Spleen (tissue), 11 donors: ENCODE measurements around the gene IL17REL. TPM values are rescaled to one million over a fixed set of nuclear protein-coding genes. Genes with fewer than 3 reads are reported as not detected.

Source experiments
- DNase-seq: peaks from one replicate; pipeline ENCODE4 v3.0.0-alpha.2; 2020
- H3K27ac ChIP-seq, 8 donors: fragments of 200-600 bp; sonication (generic) in 7 of 8; 1 replicate in 4 of 8; 2 replicates in 4 of 8; pipeline versions ENCODE4 v1.5.0 to v1.8.0; 2016 to 2021; ENCODE audit warnings: inconsistent platforms in 4 of 8, mild to moderate bottlenecking in 4 of 8, moderate library complexity in 1 of 8
- H3K27me3 ChIP-seq, 7 donors: fragments of 200-600 bp; sonication (generic) in 6 of 7; replicated peaks in 1 of 7; 1 replicate in 4 of 7; 2 replicates in 3 of 7; pipeline versions ENCODE4 v1.5.0 to v1.8.0; 2016 to 2021; ENCODE audit warnings: inconsistent platforms in 3 of 7, mild to moderate bottlenecking in 1 of 7
- H3K36me3 ChIP-seq, 6 donors: fragments of 200-600 bp; sonication (generic) in 5 of 6; 1 replicate in 4 of 6; 2 replicates in 2 of 6; pipeline versions ENCODE4 v1.5.0 to v1.8.0; 2016 to 2021; ENCODE audit warnings: inconsistent platforms in 2 of 6
- H3K4me1 ChIP-seq, 6 donors: fragments of 200-600 bp; sonication (generic) in 5 of 6; 1 replicate in 3 of 6; 2 replicates in 3 of 6; pipeline versions ENCODE4 v1.5.0 to v1.8.0; 2016 to 2021; ENCODE audit warnings: inconsistent platforms in 3 of 6
- H3K4me3 ChIP-seq, 8 donors: fragments of 200-600 bp; sonication (generic) in 7 of 8; 1 replicate in 4 of 8; 2 replicates in 4 of 8; pipeline versions ENCODE4 v1.5.0 to v1.8.0; 2016 to 2021; ENCODE audit warnings: inconsistent platforms in 4 of 8, mild to moderate bottlenecking in 4 of 8, moderate library complexity in 2 of 8
- H3K9me3 ChIP-seq, 8 donors: fragments of 200-600 bp; sonication (generic) in 7 of 8; 1 replicate in 4 of 8; 2 replicates in 4 of 8; pipeline versions ENCODE4 v1.5.0 to v1.8.0; 2016 to 2021; ENCODE audit warnings: inconsistent platforms in 4 of 8
- CTCF ChIP-seq, 11 experiments: fragments of 200-600 bp in 7 of 11; fragments of 450-650 bp in 4 of 11; sonication (generic) in 4 of 11; IDR thresholded peaks in 8 of 11; conservative IDR thresholded peaks in 3 of 11; 1 replicate in 7 of 11; 2 replicates in 4 of 11; pipeline versions ENCODE4 v1.4.0 to v1.8.0; 2016 to 2021; ENCODE audit warnings: antibody characterized with exemption in 11 of 11, inconsistent platforms in 4 of 11, mild to moderate bottlenecking in 1 of 11
- POLR2A ChIP-seq, 3 donors: fragments of 450-650 bp; IDR thresholded peaks; one replicate each; pipeline ENCODE4 v1.5.1; 2017; ENCODE audit warnings: antibody characterized with exemption in 3 of 3, mild to moderate bottlenecking in 1 of 3
- POLR2AphosphoS5 ChIP-seq, 3 donors: sonication (generic); formaldehyde crosslinking; IDR thresholded peaks; one replicate each; pipeline ENCODE4 v1.5.1; 2017; ENCODE audit warnings: antibody characterized with exemption in 3 of 3
- WGBS, 5 donors: extraction: QIAGEN DNeasy Blood & Tissue Kit in 3 of 5; methylation state at CpG; one replicate each; pipeline versions ENCODE4 v1.1.5 to v1.1.7; 2013 to 2018; 5-methylcytosine and 5-hydroxymethylcytosine counted together
- intact Hi-C: fragments of 100-400 bp; cut with DNase I; formaldehyde crosslinking; loops from one replicate; pipeline ENCODE4 v1.15.0; 2023; ENCODE audit warnings: low total_unique reads
- polyA plus RNA-seq, 3 donors: library from polyadenylated mRNA; stranded (reverse); fragments of 200-250 nt; gene quantifications; one replicate each; pipeline ENCODE4 v1.2.1, GENCODE V29; 2013
- total RNA-seq, 7 donors: library from RNA; depleted of rRNA in 3 of 7; stranded (reverse); fragments of >200 nt in 3 of 7; fragmentation: NEBNext Ultra II Directional in 4 of 7; extraction: Animal tissue kit (Norgen Biotek cat#: 25700) in 4 of 7; gene quantifications; one replicate each; pipeline versions ENCODE4 v1.1.0 to v1.2.1, GENCODE V29; 2016 to 2021
- donor health status: healthy with polysubstance abuse.
- donor health status: DM: no; HTN: no; CAD: no; lungs with moderate emphysema.
- donor health status: DM: no; HTN: no; CAD: no.
- donor health status: Bipolar disorder and iron deficiency.
- donor health status: healthy.
- donor health status: DM: no; HTN: no; CAD: no.
- donor health status: DM: yes; HTN: yes; CAD: no.

Gene IL17REL
- total and polyA plus RNA-seq, 10 donors: 0.21 to 1.9 (median 0.83) TPM

GRCh38 chr22:50053861-50054260, 41.3 kb upstream of the IL17REL start:
- no peak for DNase-seq
- WGBS, 5 donors: 72 to 85% (median 83%) methylated on average over 18 of the region's 18 CpGs
- H3K4me1 ChIP-seq: peaks cover 0 to 13% (median 6%) of the 10 kb centered on the region in 6 donors
- peaks cover 3 to 56% (median 11%) of the 10 kb centered on the region in 7 donors for H3K27me3 ChIP-seq
- no peak for TF ChIP-seq POLR2A (IDR thresholded peaks at IDR 0.05)
- no peak for TF ChIP-seq CTCF (IDR thresholded peaks at IDR 0.05 in 8 of 11, conservative IDR thresholded peaks at IDR 0.05 in 3 of 11)
- TF ChIP-seq POLR2AphosphoS5 (IDR thresholded peaks at IDR 0.05): no peak
- no peak overlapping the region for H3K27ac ChIP-seq
- H3K36me3 ChIP-seq: no peaks in the 10 kb centered on the region
- H3K4me3 ChIP-seq: no peak overlapping the region
- H3K9me3 ChIP-seq: peaks cover 0 to 27% (median 12%) of the 10 kb centered on the region in 8 donors
- intact Hi-C loops: no loop called here

- 86 to 94% (median 90%) methylated on average over 14 to 18 of the region's 18 CpGs for WGBS, 5 donors
- intact Hi-C loops: no loop called here
- DNase-seq: no peak
- H3K27me3 ChIP-seq: peaks cover 0 to 56% (median 4%) of the 10 kb centered on the region in 7 donors
- H3K27ac ChIP-seq: no peak overlapping the region
- peaks cover 0 to 7% (median 0%) of the 10 kb centered on the region in 6 donors for H3K4me1 ChIP-seq
- TF ChIP-seq CTCF (IDR thresholded peaks at IDR 0.05 in 8 of 11, conservative IDR thresholded peaks at IDR 0.05 in 3 of 11): no peak
- no peak for TF ChIP-seq POLR2AphosphoS5 (IDR thresholded peaks at IDR 0.05)
- no peak for TF ChIP-seq POLR2A (IDR thresholded peaks at IDR 0.05)
- H3K36me3 ChIP-seq: no peaks in the 10 kb centered on the region
- no peak overlapping the region for H3K4me3 ChIP-seq
- peaks cover 0 to 27% (median 12%) of the 10 kb centered on the region in 8 donors for H3K9me3 ChIP-seq
These were observed 39.4 kb upstream of the IL17REL start for GRCh38 chr22:50051930-50052329.

GRCh38 chr22:50049299-50050195, 37.0 kb upstream of the IL17REL start:
- no peak for TF ChIP-seq POLR2AphosphoS5 (IDR thresholded peaks at IDR 0.05)
- TF ChIP-seq POLR2A (IDR thresholded peaks at IDR 0.05): no peak
- no peak for TF ChIP-seq CTCF (IDR thresholded peaks at IDR 0.05 in 8 of 11, conservative IDR thresholded peaks at IDR 0.05 in 3 of 11)
- Histone ChIP-seq H3K27me3 (peaks cover 0 to 58% (median 22%) of the 10 kb centered on the region in 7 donors), H3K27ac (no peak overlapping the region), H3K4me3 (no peak overlapping the region), H3K9me3 (peaks cover 0 to 27% (median 12%) of the 10 kb centered on the region in 8 donors), H3K36me3 (no peaks in the 10 kb centered on the region), H3K4me1 (peaks cover 0 to 7% (median 0%) of the 10 kb centered on the region in 6 donors)
- WGBS, 5 donors: 88 to 91% (median 90%) methylated on average over 36 of the region's 36 CpGs
- intact Hi-C loops: no loop called here
- no peak for DNase-seq

GRCh38 chr22:50048836-50049235, 36.3 kb upstream of the IL17REL start:
- H3K27ac ChIP-seq: no peak overlapping the region
- H3K4me1 ChIP-seq: peaks cover 0 to 11% (median 0%) of the 10 kb centered on the region in 6 donors
- TF ChIP-seq POLR2AphosphoS5 (IDR thresholded peaks at IDR 0.05) (no peak), CTCF (IDR thresholded peaks at IDR 0.05 in 8 of 11, conservative IDR thresholded peaks at IDR 0.05 in 3 of 11) (no peak), POLR2A (IDR thresholded peaks at IDR 0.05) (no peak)
- H3K36me3 ChIP-seq: no peaks in the 10 kb centered on the region
- DNase-seq: no peak
- H3K9me3 ChIP-seq: peaks cover 0 to 22% (median 12%) of the 10 kb centered on the region in 8 donors
- H3K27me3 ChIP-seq: peaks cover 0 to 59% (median 22%) of the 10 kb centered on the region in 7 donors
- intact Hi-C loops: no loop called here
- 84 to 92% (median 86%) methylated on average over 17 of the region's 17 CpGs for WGBS, 5 donors
- H3K4me3 ChIP-seq: no peak overlapping the region
